Right renal cortex interstitium (tissue), 3 donors: Measurements from ENCODE around the gene OTOP2. TPM values are rescaled to one million over a fixed set of nuclear protein-coding genes. Genes with fewer than 3 reads are reported as not detected.
"Not testable (repeated sequence)": the region's sequence is repeated elsewhere in the genome, so short reads cannot be mapped to it uniquely, and the experiment has no call there.

Experiments used
- DNase-seq, 3 donors: peaks; one replicate each; pipeline ENCODE4 v3.0.0-alpha.2; 2013; ENCODE audit warnings: low read depth in 3 of 3, low spot score in 2 of 3
- polyA plus RNA-seq, 3 donors: library from polyadenylated mRNA; unstranded; fragments of 120-200 nt; gene quantifications; one replicate each; pipeline ENCODE4 v1.2.1, GENCODE V29; 2013; ENCODE audit not compliant: insufficient read length in 3 of 3

The OTOP2 gene
- polyA plus RNA-seq, 3 donors: not detected

GRCh38 chr17:74898376-74898946, 25.6 kb upstream of the OTOP2 start:
- DNase-seq: no peak

GRCh38 chr17:74900208-74900607, 23.9 kb upstream of the OTOP2 start:
- no peak for DNase-seq

- no peak for DNase-seq
Observed at GRCh38 chr17:74901353-74902135, 22.5 kb upstream of the OTOP2 start.

- no peak for DNase-seq
Observed at GRCh38 chr17:74903034-74903433, 21.0 kb upstream of the OTOP2 start.

DNA sequence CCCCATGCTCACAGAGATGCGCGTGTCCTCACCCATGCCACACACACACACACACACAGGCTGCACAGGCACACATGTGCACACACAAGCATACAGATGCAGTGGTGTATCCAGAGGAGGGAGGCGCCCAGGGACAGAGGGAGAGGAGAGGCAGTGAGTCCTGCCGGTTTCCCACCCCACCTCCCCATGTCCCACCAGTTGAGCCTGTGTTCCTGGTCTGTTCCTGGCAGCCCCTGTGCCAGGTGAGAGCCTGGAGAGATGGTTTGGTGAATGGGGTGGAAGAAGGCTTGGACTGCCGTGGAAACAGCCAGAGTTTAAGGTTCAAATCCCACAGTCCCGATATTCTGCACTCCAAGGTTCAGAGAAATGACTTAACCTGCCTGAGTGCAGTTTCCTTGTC, 20.4 kb upstream of the OTOP2 start:
- no peak for DNase-seq

GRCh38 chr17:74904687-74905409, 19.2 kb upstream of the OTOP2 start:
- DNase-seq: no peak

DNA sequence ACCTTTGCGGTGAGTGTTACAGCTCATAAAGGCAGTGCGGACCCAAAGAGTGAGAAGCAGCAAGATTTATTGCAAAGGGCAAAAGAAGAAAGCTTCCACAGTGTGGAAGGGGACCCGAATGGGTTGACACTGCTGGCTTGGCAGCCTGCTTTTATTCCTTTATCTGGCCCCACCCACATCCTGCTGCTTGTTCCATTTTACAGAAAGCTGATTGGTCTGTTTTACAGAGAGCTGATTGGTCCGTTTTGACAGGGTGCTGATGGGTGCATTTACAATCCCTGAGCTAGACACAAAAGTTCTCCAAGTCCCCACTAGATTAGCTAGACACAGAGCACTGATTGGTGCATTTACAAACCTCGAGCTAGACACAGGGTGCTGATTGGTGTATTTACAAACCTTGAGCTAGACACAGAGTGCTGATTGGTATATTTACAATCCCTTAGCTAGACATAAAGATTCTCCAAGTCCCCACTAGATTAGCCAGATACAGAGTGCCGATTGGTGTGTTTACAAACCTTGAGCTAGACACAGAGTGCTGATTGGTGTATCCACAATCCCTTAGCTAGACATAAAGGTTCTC, 17.8 kb upstream of the OTOP2 start:
- not testable (repeated sequence) for DNase-seq

- no peak for DNase-seq
Observed at GRCh38 chr17:74907012-74907411, 17.1 kb upstream of the OTOP2 start.

DNA sequence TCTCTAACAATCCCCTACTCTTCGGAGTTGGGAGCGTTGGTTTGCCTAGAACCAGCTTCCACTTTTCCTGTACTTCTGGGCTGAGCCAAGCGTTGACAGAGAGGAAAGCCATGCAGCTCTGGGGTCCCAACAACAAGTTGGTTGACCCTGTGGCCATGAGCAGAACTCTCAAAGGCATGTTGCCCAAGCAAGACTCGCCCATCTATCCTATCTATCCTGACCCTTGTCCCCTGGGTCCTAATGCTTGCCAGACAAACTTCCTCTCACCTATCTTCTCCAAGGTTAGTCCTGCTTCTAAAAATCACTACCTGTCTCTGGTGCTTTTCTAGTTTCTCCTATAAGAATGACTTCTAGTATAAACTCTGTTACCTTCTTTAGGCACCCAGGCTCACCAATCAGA, 15.0 kb upstream of the OTOP2 start:
- not testable (repeated sequence) for DNase-seq

GRCh38 chr17:74911423-74911822, 12.7 kb upstream of the OTOP2 start:
- not testable (repeated sequence) for DNase-seq

GRCh38 chr17:74916136-74916850, 7.8 kb upstream of the OTOP2 start:
- DNase-seq: no peak

DNA sequence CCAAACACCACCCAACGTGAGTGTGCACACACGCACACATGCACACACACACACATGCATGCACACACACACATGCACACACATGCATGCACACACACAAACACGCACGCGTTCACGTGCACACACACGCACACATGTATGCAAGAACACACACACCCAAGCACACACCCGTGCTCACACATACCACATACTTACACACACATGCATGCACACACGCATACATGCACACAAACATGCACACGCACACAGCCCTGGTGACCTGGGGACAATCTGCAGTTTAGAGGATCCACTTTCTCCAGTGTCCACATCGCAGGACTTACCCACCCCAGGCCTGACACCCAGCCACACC, 7.2 kb upstream of the OTOP2 start:
- DNase-seq: no peak

GRCh38 chr17:74917430-74917829, 6.6 kb upstream of the OTOP2 start:
- no peak for DNase-seq

- no peak for DNase-seq
Observed at GRCh38 chr17:74918906-74919305, 5.2 kb upstream of the OTOP2 start.

GRCh38 chr17:74919440-74920305, 4.4 kb upstream of the OTOP2 start:
- DNase-seq: no peak

DNA sequence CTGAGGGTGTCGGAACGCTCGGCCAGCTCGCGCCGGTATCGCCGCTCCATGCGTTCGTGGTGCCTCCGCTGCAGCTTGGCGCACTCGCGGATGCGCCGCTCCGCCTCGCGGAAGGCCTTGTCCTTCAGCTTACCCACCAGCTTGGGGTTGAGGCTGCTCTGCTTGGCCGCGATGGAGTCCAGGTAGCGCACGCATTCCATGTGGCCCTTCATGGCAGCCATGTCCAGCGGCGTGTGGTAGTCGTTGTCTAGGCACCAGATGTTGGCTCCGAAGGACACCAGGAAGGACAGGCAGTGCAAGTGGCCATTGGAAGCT, 3.8 kb upstream of the OTOP2 start:
- no peak for DNase-seq

GRCh38 chr17:74920642-74921025, 3.4 kb upstream of the OTOP2 start:
- no peak for DNase-seq

DNA sequence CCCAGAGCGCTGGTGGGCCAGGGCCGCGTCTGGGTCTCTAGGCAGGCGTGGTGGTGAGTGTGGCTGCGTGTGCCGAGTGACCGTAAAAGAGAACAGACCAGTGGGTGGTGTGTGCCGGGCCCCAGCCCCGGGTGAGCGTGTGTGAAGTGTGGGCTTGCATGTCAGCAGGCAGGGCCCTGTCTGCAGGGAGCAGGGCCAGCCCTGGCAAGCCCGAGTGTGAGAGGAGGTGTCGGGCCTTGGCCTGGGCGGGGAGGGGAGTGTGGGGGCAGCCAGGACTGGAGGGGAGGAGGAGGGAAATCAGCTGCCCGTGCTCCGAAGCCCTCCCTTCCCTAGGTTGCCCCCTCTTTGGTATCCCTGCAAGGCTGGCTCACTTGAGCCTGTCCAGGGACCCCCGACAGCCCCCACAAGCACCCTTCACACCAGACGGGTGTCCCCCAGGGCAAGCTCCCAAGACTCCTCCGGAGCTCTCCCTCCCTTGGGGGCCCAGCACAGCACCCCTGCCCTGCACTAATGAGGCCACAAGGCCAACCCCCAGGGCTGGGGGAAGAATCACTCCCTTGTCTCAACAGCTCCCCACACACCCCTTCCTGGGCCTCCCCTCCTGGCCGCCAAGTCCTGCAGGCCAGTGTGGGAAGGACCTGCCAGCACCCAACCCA, 2.9 kb upstream of the OTOP2 start:
- no peak for DNase-seq

DNA sequence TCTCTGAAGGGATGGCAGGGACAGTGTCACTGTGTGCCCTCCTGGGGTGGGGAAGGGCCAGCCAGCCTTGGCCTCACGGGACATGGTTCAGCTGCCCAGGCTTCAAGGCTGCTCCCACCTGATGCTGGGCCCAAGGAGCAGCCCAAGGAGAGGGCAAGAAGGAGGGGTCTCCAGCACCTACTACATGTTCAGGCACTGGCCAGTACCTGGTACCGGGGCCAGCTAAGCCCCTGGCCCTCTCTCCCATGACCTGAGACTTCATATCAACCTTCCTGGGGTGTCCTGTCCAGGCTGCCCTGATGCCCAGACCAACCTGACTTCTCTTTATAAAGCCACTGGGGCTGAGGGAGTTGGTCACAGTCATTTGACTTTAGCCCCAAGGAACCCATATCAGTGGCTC, 2.3 kb upstream of the OTOP2 start:
- DNase-seq: no peak

- DNase-seq: no peak
Observed at GRCh38 chr17:74922172-74922571, 1.9 kb upstream of the OTOP2 start.
